OCI-LY3 (cell line): Measurements from ENCODE around the gene CXCL5.

Source experiments
- H2AFZ ChIP-seq: fragments of 200-600, 300-600 bp; shearing (Covaris generic); 2 replicates; pipeline ENCODE4 v1.6.0; 2014; ENCODE audit warnings: antibody characterized with exemption, low read depth, low read length
- H3K27ac ChIP-seq: fragments of 200-600, 300-600 bp; sonication (generic); 2 replicates; pipeline ENCODE4 v1.5.1; 2014; ENCODE audit warnings: mild to moderate bottlenecking, low read length, moderate library complexity, mixed read lengths
- H3K27me3 ChIP-seq: fragments of 200-600, 300-600 bp; sonication (generic); 2 replicates; pipeline ENCODE4 v1.6.1; 2014; ENCODE audit warnings: low read depth, low read length, mixed read lengths
- H3K36me3 ChIP-seq: fragments of 200-600, 300-600 bp; sonication (generic); replicated peaks from 2 replicates; pipeline ENCODE3; 2014; ENCODE audit warnings: low read depth, low read length, mixed read lengths
- H3K4me1 ChIP-seq: fragments of 300-600, 200-600 bp; sonication (generic); 2 replicates; pipeline ENCODE4 v1.6.1; 2014; ENCODE audit warnings: low read length, mixed read lengths
- H3K4me2 ChIP-seq: fragments of 200-600, 300-600 bp; sonication (generic); 2 replicates; pipeline ENCODE4 v1.6.1; 2014; ENCODE audit warnings: low read length, mixed read lengths
- H3K4me3 ChIP-seq: fragments of 300-600, 200-600 bp; sonication (generic); 2 replicates; pipeline ENCODE4 v1.5.1; 2014; ENCODE audit warnings: antibody characterized with exemption, mild to moderate bottlenecking, low read length, moderate library complexity
- H3K79me2 ChIP-seq: fragments of 300-600, 200-600 bp; shearing (Covaris generic); 2 replicates; pipeline ENCODE4 v1.6.1; 2014; ENCODE audit warnings: mild to moderate bottlenecking, low read length, mixed read lengths
- H3K9ac ChIP-seq: fragments of 300-600, 200-600 bp; shearing (Covaris generic); 2 replicates; pipeline ENCODE4 v1.6.0; 2014; ENCODE audit warnings: mild to moderate bottlenecking, low read length, moderate library complexity
- H3K9me3 ChIP-seq: fragments of 200-600, 300-600 bp; shearing (Covaris generic); 2 replicates; pipeline ENCODE4 v1.6.1; 2014; ENCODE audit warnings: low read length, mixed read lengths; ENCODE audit not compliant: insufficient read depth
- H4K20me1 ChIP-seq: fragments of 200-600, 300-600 bp; sonication (generic); 2 replicates; pipeline ENCODE4 v1.6.1; 2016; ENCODE audit warnings: low read length, mixed read lengths; ENCODE audit not compliant: insufficient read depth
- CTCF ChIP-seq: fragments of 200-600, 300-600 bp; sonication (generic); IDR thresholded peaks from 2 replicates; pipeline ENCODE4 v1.5.1; 2014; ENCODE audit warnings: antibody characterized with exemption, low read length, low read depth
- EZH2phosphoT487 ChIP-seq: fragments of 200-600 bp; shearing (Covaris generic); IDR thresholded peaks from 2 replicates; pipeline ENCODE4 v1.6.1; 2018; ENCODE audit warnings: antibody characterized with exemption, mixed run types, low read depth

Gene CXCL5

GRCh38 chr4:74016068-74016467, 17.6 kb upstream of the CXCL5 start:
- no peak overlapping the region for H2AFZ ChIP-seq
- H3K4me3 ChIP-seq, result no peak overlapping the region
- no peak for TF ChIP-seq CTCF
- no peak for TF ChIP-seq EZH2phosphoT487
- no peaks in the 10 kb centered on the region for H3K36me3 ChIP-seq
- no peak overlapping the region for H3K9ac ChIP-seq
- no peaks in the 10 kb centered on the region for H3K27me3 ChIP-seq
- no peaks in the 10 kb centered on the region for H3K9me3 ChIP-seq
- no peak overlapping the region for H3K27ac ChIP-seq
- no peaks in the 10 kb centered on the region for H3K79me2 ChIP-seq
- no peak overlapping the region for H3K4me2 ChIP-seq
- H4K20me1 ChIP-seq, result no peaks in the 10 kb centered on the region
- H3K4me1 ChIP-seq, result 0 out of 2 replicates have a peak, but pooled peaks cover 3% of the 10 kb centered on the region

GRCh38 chr4:74015126-74015780, 16.8 kb upstream of the CXCL5 start:
- Histone ChIP-seq H3K36me3 (no peaks in the 10 kb centered on the region), H3K4me2 (no peak overlapping the region), H3K9ac (no peak overlapping the region), H3K9me3 (no peaks in the 10 kb centered on the region), H3K79me2 (no peaks in the 10 kb centered on the region), H3K4me1 (0 out of 2 replicates have a peak, but pooled peaks cover 3% of the 10 kb centered on the region), H3K27me3 (no peaks in the 10 kb centered on the region), H3K27ac (no peak overlapping the region), H2AFZ (no peak overlapping the region), H3K4me3 (no peak overlapping the region), H4K20me1 (no peaks in the 10 kb centered on the region)
- TF ChIP-seq EZH2phosphoT487 (no peak), CTCF (no peak)

- Histone ChIP-seq H3K27ac (no peak overlapping the region), H3K4me1 (0 out of 2 replicates have a peak, but pooled peaks cover 3% of the 10 kb centered on the region)
Measured at GRCh38 chr4:74014332-74014731, 15.9 kb upstream of the CXCL5 start.

GRCh38 chr4:74013264-74013663, 14.8 kb upstream of the CXCL5 start:
- H3K9me3 ChIP-seq, result no peaks in the 10 kb centered on the region
- no peaks in the 10 kb centered on the region for H3K79me2 ChIP-seq
- H3K4me3 ChIP-seq, result no peak overlapping the region
- no peaks in the 10 kb centered on the region for H4K20me1 ChIP-seq
- no peak overlapping the region for H3K27ac ChIP-seq
- TF ChIP-seq CTCF, result no peak
- TF ChIP-seq EZH2phosphoT487, result no peak
- H2AFZ ChIP-seq, result no peak overlapping the region
- 0 out of 2 replicates have a peak, but pooled peaks cover 3% of the 10 kb centered on the region for H3K4me1 ChIP-seq
- no peak overlapping the region for H3K9ac ChIP-seq
- no peaks in the 10 kb centered on the region for H3K36me3 ChIP-seq
- H3K27me3 ChIP-seq, result no peaks in the 10 kb centered on the region
- no peak overlapping the region for H3K4me2 ChIP-seq

More at GRCh38 chr4:74014332-74014731, 15.9 kb upstream of the CXCL5 start:
- no peaks in the 10 kb centered on the region for H3K36me3 ChIP-seq
- TF ChIP-seq CTCF (no peak), EZH2phosphoT487 (no peak)
- H3K4me3 ChIP-seq, result no peak overlapping the region
- H3K9me3 ChIP-seq, result no peaks in the 10 kb centered on the region
- no peaks in the 10 kb centered on the region for H3K79me2 ChIP-seq
- no peaks in the 10 kb centered on the region for H4K20me1 ChIP-seq
- H3K9ac ChIP-seq, result no peak overlapping the region
- H3K4me2 ChIP-seq, result no peak overlapping the region
- H2AFZ ChIP-seq, result no peak overlapping the region
- H3K27me3 ChIP-seq, result no peaks in the 10 kb centered on the region
